ENCODE data around the gene CHTF18.

- TF ChIP-seq CTCF (IDR thresholded peaks at IDR 0.05; ENCODE audit: insufficient read depth, low read depth, low read length) (no peak), EZH2 (IDR thresholded peaks at IDR 0.05; ENCODE audit: insufficient read depth, low read length) (no peak)
These were observed 36.5 kb upstream of the CHTF18 start for GRCh38 chr16:752007-752312.
